Ascending aorta (tissue), 2 donors: ENCODE measurements around the gene BCR. TPM values are rescaled to one million over a fixed set of nuclear protein-coding genes. Genes with fewer than 3 reads are reported as not detected.

Experiments used
- DNase-seq, 2 donors: peaks; one replicate each; pipeline ENCODE4 v3.0.0-alpha.2; 2019; ENCODE audit warnings: low spot score in 2 of 2
- H3K27ac ChIP-seq, 2 donors: fragments of 200-600 bp; sonication (generic); one replicate each; pipeline ENCODE4 v1.5.1; 2016 to 2017; ENCODE audit warnings: mild to moderate bottlenecking in 1 of 2
- H3K27me3 ChIP-seq: fragments of 200-600 bp; sonication (generic); one replicate; pipeline ENCODE4 v1.5.1; 2017
- H3K36me3 ChIP-seq, 2 donors: fragments of 200-600 bp; sonication (generic); one replicate each; pipeline ENCODE4 v1.5.1; 2016
- H3K4me1 ChIP-seq, 2 donors: fragments of 200-600 bp; sonication (generic); one replicate each; pipeline ENCODE4 v1.5.1; 2016 to 2017; ENCODE audit warnings: mild to moderate bottlenecking in 1 of 2
- H3K4me3 ChIP-seq, 2 donors: fragments of 200-600 bp; sonication (generic); one replicate each; pipeline ENCODE4 v1.5.1; 2016 to 2017; ENCODE audit warnings: mild to moderate bottlenecking in 1 of 2
- H3K9me3 ChIP-seq, 2 donors: fragments of 200-600 bp; sonication (generic); one replicate each; pipeline ENCODE4 v1.5.1; 2016
- intact Hi-C: fragments of 100-400 bp; cut with DNase I; formaldehyde crosslinking; loops from one replicate; pipeline ENCODE4 v1.15.1; 2023
- total RNA-seq: library from RNA; depleted of rRNA; stranded (reverse); fragments of >200 nt; gene quantifications from one replicate; pipeline ENCODE4 v1.1.0, GENCODE V29; 2016
- TF ChIP-seq, protein P1 (sequence below), 3 experiments: fragments of 200-600 bp in 2 of 3; fragments of 450-650 bp in 1 of 3; sonication (generic) in 2 of 3; IDR thresholded peaks; one replicate each; pipeline ENCODE4 v1.5.1; 2016 to 2019; ENCODE audit warnings: antibody characterized with exemption in 3 of 3, mild to moderate bottlenecking in 1 of 3, moderate library complexity in 1 of 3

BCR gene
- total RNA-seq, 1 donor from 2014 or later, result 216 TPM

DNA sequence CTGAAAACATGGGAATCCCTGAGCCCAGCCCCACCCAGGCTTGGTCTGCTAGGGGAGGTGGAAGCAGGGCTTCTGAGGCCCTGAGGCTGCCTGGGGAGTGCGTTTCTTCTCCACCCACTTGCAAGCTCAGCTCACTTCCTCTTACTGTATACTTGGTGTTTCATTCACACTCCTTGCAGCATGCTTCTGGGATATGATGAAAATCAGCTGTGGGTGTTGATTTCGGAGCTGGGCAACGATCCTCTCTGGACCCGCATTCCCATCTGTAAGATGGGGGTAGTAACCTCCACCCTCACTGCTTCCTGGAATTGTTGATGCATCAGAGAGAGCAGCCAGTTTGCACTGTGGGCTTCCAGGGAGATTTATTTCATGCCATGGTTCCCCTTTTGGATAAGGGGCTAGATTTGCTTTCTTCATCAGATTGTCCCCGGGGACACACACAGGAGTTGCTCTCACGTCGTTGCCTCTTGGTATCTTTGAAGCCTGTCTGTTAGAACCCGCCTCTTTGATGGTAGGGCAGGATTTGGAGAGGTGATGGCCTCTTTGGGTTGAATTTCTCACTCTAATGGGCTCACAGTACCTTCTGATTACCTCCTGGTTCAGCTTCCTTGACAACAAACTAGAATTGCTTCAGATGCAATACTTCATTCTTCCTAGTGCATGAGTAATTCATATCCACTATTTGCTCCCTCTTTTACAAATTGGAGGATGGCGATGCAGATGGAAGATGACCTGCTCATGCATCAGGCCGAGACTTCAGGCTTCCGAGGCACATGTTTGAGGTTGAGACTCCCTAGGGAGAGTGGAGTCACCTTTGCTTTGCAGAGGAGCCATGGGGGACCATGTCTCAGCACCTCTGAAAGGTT is 40.4 kb downstream of the BCR start:
- Histone ChIP-seq H3K27me3 (no peaks in the 10 kb centered on the region), H3K27ac (peak overlapping the region; percentile 6 to 75), H3K4me3 (no peak overlapping the region), H3K4me1 (peaks cover 11 to 88% of the 10 kb centered on the region in 2 donors), H3K36me3 (no peaks in the 10 kb centered on the region), H3K9me3 (no peaks in the 10 kb centered on the region)
- intact Hi-C loops, result no loop called here
- peak in 1 of 2 donors; percentile 78 for DNase-seq
- TF ChIP-seq, protein P1, sequence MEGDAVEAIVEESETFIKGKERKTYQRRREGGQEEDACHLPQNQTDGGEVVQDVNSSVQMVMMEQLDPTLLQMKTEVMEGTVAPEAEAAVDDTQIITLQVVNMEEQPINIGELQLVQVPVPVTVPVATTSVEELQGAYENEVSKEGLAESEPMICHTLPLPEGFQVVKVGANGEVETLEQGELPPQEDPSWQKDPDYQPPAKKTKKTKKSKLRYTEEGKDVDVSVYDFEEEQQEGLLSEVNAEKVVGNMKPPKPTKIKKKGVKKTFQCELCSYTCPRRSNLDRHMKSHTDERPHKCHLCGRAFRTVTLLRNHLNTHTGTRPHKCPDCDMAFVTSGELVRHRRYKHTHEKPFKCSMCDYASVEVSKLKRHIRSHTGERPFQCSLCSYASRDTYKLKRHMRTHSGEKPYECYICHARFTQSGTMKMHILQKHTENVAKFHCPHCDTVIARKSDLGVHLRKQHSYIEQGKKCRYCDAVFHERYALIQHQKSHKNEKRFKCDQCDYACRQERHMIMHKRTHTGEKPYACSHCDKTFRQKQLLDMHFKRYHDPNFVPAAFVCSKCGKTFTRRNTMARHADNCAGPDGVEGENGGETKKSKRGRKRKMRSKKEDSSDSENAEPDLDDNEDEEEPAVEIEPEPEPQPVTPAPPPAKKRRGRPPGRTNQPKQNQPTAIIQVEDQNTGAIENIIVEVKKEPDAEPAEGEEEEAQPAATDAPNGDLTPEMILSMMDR (IDR thresholded peaks at IDR 0.05), result no peak

DNA sequence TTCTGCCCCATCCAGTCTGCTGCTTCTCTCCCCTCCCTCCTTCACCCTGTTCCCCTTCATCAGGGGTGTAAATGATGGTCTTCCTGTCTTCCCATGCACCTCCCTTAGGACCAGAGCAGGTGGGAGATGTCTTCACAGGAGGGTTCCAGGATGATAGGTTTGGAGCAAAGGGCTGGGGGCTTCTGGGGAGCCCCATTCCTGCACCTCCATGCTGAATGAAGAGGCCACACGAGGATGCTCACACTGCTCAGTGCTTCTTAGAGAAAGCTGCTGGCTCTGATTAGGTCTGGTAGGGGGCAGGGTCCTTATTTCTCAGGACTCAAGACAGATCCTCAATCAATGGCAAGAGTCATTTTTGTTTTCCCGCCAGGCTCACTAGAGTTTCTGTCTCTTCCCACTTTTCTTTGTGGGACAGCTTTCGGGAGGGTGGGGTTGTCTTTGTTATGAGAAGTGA is 41.1 kb downstream of the BCR start:
- H3K36me3 ChIP-seq, result no peaks in the 10 kb centered on the region
- H3K27ac ChIP-seq, result peak overlapping the region in 1 of 2 donors; percentile 75
- no peak for DNase-seq
- TF ChIP-seq, protein P1 (IDR thresholded peaks at IDR 0.05), result no peak
- intact Hi-C loops, result no loop called here
- H3K9me3 ChIP-seq, result no peaks in the 10 kb centered on the region
- no peaks in the 10 kb centered on the region for H3K27me3 ChIP-seq
- no peak overlapping the region for H3K4me3 ChIP-seq
- H3K4me1 ChIP-seq, result peaks cover 13 to 84% of the 10 kb centered on the region in 2 donors

DNA sequence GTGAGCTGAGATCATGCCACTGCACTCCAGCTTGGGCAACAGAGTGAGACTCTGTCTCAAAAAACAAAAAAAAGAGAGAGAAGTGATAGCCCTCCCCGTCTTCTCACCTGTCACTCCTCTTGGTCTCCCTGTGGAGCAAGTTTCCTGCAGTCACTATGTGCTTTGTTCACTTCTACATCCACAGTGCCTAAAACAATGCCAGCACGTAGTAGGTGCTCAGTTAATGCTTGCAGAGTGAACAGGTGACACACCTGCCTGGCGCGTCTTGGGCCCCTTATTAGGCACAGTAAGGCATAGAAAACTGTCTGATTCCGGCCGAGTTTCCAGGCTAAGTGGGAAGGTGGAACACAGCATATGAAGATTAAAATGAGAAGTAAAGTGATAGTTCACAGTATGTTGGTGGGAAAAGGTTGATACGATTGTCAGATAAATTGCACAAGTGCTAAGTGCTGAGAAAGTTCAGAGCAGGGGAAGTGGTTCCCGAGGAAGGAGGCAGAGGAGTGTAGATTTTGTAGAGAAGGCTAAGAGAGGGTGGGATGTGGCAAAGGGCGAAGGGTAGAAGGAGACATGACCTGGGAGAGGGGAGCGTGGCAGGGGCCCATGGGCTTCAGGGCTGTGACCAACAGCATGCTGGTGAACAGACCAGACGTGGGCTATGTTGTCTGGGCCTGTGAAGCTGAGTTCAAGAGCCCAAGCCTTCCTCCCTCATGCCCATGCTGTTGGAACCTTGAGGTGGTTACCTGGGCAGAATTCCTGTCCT is 41.9 kb downstream of the BCR start:
- Histone ChIP-seq H3K4me1 (peaks cover 14 to 84% of the 10 kb centered on the region in 2 donors), H3K27ac (peak overlapping the region; percentile 85 to 88), H3K4me3 (no peak overlapping the region), H3K36me3 (no peaks in the 10 kb centered on the region), H3K27me3 (no peaks in the 10 kb centered on the region), H3K9me3 (no peaks in the 10 kb centered on the region)
- TF ChIP-seq, protein P1 (IDR thresholded peaks at IDR 0.05), result no peak
- DNase-seq, result no peak
- intact Hi-C loops, result no loop called here

DNA sequence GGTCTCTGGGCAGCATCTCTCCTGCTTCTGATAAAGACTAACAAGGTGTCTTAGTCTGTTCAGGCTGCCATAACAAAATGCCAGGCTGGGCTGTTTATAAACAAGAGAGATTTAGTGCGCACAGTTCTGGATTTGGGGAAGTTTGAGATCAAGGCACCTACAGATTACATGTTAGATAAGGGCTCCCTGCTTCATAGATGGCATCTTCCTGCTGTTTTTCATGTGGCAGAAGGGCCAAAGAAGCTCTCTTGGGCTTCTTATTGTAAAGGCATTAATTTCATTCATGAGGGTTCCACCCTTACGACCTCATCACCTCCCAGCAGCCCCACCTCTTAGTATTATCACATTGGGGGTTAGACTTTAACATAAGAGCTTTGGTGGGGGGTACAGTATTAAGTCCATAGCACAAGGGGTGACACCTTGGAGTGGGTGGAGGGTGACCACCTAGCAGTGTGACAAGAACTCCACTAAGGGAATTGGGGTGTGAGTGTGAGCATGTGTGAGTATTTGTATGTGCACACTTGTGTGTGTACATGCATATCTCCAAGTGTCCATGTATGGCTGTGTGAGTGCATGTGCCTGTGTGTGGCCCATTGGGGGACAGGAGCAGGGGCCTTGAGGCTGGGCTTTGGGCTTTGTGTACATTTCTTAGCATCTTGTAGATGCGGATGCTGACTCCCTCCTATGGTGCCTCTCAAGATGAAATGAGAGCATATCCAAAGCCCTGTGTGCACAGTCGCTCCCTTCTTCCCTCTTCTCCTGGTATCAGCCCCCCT is 42.7 kb downstream of the BCR start:
- H3K27ac ChIP-seq, result peak overlapping the region; percentile 85 to 88
- H3K27me3 ChIP-seq, result no peaks in the 10 kb centered on the region
- intact Hi-C loops, result no loop called here
- H3K4me3 ChIP-seq, result no peak overlapping the region
- peaks cover 14 to 83% of the 10 kb centered on the region in 2 donors for H3K4me1 ChIP-seq
- DNase-seq, result no peak
- H3K36me3 ChIP-seq, result no peaks in the 10 kb centered on the region
- TF ChIP-seq, protein P1 (IDR thresholded peaks at IDR 0.05), result no peak
- peaks cover 0 to under 1% of the 10 kb centered on the region in 2 donors for H3K9me3 ChIP-seq

DNA sequence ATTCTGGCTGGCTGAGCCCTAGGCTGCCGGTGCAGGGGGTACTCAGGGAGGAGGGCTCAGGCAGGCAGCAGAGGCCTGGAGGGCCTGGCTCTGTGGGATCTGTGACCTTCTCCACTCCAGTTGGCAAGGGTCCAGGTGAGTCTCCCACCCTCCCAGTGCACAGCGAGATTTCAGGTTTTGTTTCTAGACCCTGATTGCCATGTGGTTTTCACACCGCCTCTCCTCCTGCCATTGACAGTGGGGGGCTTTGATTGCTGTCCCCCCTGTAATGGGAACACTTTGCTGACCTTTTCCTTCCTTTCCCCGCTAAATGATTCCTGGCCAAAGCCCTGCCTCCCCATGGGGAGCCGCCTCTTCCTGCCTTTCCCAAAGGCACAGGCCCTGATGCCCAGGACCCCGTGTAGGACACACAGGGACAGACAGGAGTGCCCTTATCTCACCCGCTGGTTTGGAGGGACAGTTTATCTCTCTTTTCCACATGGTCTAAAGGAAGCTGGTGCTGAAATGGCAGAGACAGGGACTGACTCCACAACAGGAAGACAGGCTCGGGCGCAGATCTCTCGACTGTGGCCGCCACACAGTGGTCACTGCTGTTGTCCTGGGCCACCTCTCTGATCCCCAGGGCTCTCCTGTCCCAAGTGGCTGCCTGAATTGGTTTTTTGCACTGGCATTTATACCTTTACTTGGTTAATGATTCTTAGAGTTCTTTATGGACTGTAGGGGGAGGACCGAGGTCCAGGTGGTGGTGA is 43.4 kb downstream of the BCR start:
- Histone ChIP-seq H3K4me3 (no peak overlapping the region), H3K9me3 (peaks cover under 1 to 8% of the 10 kb centered on the region in 2 donors), H3K27ac (peak overlapping the region; percentile 85 to 88), H3K36me3 (no peaks in the 10 kb centered on the region), H3K4me1 (peaks cover 14 to 75% of the 10 kb centered on the region in 2 donors), H3K27me3 (no peaks in the 10 kb centered on the region)
- intact Hi-C loops, result no loop called here
- TF ChIP-seq, protein P1 (IDR thresholded peaks at IDR 0.05), result no peak
- no peak for DNase-seq
